Stimulated activated CD4-positive, alpha-beta T cell treated with anti-CD3 and anti-CD28 coated beads, Interleukin-4, amount 100 ng/mL, for 4 hours (primary cell): ENCODE data around the gene ABL1.
"Not testable (repeated sequence)": the region's sequence is repeated elsewhere in the genome, so short reads cannot be mapped to it uniquely, and the experiment has no call there.

Source experiments
- DNase-seq, 2 experiments: peaks; one replicate each; pipeline ENCODE4 v3.0.0-alpha.2; 2020

ABL1 gene

GRCh38 chr9:130825809-130826208, 9.2 kb upstream of the ABL1 start:
- no peak for DNase-seq

GRCh38 chr9:130829762-130830161, 5.3 kb upstream of the ABL1 start:
- no peak for DNase-seq

GRCh38 chr9:130830231-130830760, 4.8 kb upstream of the ABL1 start:
- no peak for DNase-seq

DNA sequence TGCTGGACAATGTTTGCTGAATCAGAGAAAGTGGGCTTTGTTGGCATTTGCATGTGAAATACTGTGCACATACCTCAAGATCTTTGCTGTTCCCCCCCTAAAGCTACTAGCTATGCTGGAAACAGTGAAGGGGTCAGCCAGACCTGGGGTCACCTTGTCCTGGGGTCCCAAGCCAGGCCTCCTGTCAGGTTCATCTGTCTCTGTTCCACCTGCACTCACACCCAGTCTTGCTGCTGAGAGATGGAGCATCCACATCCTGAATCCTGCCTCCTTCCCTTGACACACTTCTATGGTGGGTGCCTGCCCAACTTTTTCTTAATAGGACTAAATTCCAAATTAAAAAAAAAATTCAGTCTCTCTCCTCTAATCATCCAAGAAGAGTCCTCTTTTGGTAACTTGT, 4.0 kb upstream of the ABL1 start:
- no peak for DNase-seq

- no peak for DNase-seq
Measured at GRCh38 chr9:130833031-130833990, 1.7 kb upstream of the ABL1 start.

- peak in 1 of 2 experiments; percentile 35 for DNase-seq
Measured at GRCh38 chr9:130835441-130836298, 616 bp downstream of the ABL1 start.

DNA sequence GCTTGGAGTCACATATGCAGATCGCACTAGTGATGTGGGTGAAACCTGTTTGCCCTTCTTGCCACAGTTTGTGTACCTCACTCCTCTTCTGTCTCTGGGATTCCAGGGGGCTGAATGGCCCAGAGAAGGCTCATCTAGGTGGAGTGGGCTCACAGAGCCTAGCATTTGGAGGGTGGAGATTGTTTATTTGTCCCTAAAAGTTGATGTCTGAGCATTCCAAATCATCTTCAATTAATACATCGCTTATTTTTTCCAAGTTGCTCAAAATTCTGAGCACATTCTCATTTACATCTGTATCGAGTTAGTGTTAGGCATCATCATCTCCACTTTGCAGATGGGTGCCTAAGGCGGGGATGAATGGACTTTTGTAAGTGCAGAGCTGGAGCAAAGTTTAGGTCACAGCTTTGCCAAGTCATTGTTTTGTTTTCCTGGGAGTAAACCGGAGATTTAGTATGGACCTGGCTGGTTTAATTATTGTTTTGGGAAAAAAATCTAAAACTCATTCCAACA, 2.0 kb downstream of the ABL1 start:
- DNase-seq: no peak

DNA sequence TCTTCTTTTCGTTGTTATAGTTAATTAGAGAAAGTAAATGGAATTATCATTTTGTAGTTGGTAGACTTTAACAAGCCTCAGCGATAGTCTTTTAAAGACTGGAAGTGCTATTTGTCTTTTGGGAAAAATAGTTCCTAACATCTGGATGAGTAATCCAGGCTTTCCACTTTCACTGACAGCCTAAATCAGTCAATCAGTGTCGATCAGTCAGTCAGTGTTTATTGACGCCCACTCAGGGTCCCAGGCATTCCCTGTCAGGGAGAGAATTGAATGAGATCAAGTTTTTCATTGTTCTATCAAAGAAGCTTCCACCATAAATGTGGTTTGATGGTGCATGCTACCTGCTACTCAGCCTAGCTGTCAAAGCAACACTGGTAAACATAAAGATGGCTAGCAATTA, 2.6 kb downstream of the ABL1 start:
- DNase-seq: no peak

- DNase-seq: no peak
Measured at GRCh38 chr9:130839132-130840111, 4.4 kb downstream of the ABL1 start.

DNA sequence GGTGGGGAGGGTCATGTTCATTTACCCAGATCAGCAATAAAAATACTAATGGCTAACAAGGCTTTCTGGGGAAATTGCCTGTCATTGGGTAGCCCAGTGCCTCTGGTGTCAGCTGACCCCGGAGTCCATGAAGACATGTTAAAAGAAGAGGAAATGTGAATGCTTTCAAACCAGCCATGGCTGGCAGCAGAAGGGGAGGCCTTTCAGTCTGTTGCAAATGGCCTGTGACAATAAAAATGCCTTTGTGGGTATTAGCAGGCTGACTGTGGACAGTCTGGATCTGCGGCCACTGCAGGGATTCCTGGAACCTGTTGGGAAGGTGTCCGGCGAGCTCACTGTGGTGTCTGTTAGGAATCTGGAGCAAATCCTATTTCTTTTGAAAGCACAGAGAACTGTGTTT, 7.5 kb downstream of the ABL1 start:
- no peak for DNase-seq

GRCh38 chr9:130843049-130843908, 8.2 kb downstream of the ABL1 start:
- no peak for DNase-seq

- DNase-seq: no peak
Measured at GRCh38 chr9:130844044-130844451, 9.0 kb downstream of the ABL1 start.

DNA sequence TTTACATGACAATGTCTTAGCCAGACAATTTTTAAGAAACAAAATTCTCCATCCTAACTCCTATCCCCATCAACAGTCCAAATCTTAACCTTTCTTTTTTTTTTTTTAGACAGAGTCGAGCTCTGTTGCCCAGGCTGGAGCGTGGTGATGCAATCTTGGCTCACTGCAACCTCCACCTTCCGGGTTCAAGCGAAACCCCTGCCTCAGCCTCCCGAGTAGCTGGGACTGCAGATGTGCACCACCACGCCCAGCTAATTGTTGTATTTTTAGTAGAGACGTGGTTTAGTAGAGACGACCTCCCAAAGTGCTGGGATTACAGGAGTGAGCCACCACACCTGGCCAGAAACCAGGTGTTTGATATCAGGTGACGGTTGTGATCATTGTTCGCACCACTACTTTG, 10.2 kb downstream of the ABL1 start:
- no peak for DNase-seq

- no peak for DNase-seq
Measured at GRCh38 chr9:130845901-130846481, 10.9 kb downstream of the ABL1 start.

DNA sequence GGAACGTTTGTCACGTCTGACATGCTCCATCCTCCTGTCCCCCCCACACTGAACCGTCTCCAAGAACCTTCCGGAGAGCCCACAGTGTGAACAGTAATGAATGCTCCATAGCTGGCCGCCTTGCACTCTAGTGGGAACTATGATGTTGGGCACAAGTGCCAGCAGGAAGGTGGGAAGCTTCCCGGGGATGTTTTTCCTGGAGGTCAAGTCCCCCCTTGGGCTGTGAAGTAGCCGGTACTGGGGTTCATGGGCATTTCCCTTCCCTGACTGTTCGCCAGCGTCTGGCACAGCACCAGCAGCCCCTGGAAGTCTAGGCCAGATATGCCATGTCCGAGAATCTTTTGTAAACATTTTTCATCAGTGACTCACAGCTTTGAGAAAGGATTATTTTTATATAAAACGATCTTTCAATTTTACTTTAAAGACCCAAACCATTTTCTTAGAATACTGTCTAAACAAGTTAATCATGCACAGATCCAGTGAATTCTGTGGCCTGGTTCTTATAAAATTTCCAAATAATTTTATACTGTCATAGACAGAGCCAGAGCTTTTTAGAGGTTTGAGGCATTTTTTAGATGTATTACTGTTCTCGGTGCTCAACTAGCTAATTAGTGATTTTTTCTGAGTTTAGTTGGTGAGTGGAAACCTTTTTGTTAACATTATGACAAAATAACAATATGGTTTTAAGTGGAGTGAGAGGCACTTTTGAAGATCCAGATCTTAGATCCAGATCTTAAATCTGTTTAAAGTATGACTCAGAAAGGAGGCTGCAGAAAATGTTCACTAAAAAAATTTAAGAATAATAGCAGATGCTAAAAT, 11.6 kb downstream of the ABL1 start:
- no peak for DNase-seq

- no peak for DNase-seq
Measured at GRCh38 chr9:130847306-130848217, 12.5 kb downstream of the ABL1 start.

DNA sequence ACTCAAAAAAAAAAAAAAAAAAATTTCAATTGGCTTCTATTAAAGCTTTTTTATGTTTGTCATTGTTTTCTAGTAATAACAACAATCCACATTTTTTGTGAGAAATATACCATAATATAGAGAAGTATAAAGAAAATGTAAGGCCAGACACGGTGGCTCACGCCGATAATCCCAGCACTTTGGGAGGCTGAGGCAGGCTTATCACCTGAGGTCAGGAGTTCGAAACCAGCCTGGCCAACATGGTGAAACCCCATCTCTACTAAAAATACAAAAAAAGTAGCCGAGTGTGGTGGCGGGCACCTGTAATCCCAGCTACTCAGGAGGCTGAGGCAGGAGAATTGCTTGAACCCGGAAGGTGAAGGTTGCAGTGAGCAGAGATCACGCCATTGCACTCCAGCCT, 13.5 kb downstream of the ABL1 start:
- not testable (repeated sequence) for DNase-seq

DNA sequence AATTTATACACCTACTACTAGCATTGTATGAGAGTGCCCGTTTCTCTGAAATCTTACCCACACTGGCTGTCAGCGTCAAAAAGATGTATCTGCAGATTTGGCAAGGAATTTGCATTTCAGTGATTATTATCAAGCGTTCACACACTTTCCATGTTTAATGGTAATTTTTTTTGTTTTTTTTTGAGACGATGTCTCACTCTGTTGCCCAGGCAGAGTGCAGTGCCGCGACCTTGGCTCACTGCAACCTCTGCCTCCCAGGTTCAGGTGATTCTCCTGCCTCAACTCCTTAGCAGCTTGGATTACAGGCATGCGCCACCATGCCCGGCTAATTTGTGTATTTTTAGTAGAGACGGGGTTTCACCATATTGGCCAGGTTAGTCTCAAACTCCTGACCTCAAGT, 14.3 kb downstream of the ABL1 start:
- no peak for DNase-seq

DNA sequence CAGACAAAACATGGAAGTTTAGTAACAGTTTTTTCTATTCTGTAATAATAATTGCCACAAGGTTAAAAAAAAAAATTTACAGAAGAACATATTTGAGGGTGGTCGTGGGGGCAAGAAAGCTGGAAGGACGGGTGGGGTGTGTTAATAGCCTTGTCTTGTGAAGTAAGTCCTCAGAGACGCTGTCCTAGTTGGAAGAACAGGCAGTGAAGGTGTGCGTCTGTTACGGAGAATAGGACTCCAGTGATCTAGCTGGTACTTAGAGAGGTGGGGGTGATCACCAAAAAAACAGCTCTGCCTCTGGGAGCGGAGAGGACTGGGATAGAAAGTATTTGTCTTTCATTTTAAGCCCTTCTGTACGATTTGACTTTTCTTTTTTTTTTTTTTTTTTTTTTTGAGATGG, 17.7 kb downstream of the ABL1 start:
- DNase-seq: no peak
